DMS153 treated with DMSO at 0.1 percent for 48 hours (cell line): ENCODE data around the gene C11orf65.

Source experiments
- DNase-seq: peaks from one replicate; lab custom pipeline; 2025; ENCODE audit not compliant: unreplicated experiment; lab: John Stamatoyannopoulos, UW

The C11orf65 gene, protein sequence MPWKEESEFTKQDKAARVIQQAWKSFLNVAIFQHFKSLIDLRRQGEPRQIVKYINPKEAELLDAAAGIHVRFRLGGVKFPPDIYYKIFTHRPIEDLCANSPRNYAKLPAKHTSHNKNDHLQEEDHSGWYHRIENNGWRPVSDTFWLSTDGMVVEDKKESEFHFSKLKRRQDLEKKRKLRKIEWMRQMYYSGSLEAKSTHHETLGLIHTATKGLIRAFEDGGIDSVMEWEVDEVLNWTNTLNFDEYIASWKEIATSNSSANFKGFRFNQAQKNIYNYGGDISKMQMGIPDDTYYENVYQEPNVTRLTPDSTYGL

GRCh38 chr11:108467091-108467823 lies at the start of gene C11orf65:
C11orf65 (minus strand) TSS chr11:108467529; CDS start chr11:108461559, 5,970 bp downstream.
- DNase-seq, result peak; percentile 95

DNA sequence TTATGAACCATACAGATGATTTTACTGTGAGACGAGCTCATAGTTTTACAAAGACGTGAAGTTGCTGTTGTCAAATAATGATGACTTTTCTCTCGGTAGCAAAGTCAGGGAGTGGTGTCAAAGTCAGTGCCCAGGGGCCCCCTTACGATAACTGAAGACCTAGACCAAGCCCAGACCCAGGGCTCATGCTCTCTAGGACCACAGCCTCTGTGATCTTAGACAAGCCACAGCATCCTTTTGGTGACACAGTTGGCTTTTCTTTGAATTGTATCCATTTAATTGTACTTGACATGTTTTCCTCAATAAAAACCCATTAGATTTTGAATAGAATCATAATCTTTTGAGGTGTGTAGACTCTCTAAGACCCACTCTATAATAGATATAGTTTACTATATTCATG lies 48.8 kb upstream of the C11orf65 start:
- DNase-seq, result no peak

DNA sequence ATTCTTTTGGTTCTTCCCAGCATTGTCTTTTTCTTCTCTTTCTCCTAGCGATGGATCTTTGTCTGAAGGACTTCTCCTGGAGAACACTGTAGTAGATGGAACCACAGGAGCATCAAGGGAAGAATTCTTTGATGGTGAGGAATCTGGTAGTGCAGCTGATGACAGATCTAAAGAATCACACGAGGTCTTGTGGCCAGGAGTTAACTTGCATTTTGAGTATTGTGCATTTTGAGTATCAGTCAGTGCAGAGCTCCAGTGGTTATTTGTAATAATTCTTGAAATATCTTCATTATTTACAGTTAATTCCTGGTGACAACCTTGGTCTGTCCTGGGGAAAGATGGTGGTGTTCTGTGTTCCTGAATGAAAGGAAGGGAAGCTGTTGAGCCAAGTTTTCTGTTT lies 45.4 kb upstream of the C11orf65 start:
- no peak for DNase-seq

- DNase-seq, result no peak
Observed at GRCh38 chr11:108511851-108512474, 44.6 kb upstream of the C11orf65 start.

DNA sequence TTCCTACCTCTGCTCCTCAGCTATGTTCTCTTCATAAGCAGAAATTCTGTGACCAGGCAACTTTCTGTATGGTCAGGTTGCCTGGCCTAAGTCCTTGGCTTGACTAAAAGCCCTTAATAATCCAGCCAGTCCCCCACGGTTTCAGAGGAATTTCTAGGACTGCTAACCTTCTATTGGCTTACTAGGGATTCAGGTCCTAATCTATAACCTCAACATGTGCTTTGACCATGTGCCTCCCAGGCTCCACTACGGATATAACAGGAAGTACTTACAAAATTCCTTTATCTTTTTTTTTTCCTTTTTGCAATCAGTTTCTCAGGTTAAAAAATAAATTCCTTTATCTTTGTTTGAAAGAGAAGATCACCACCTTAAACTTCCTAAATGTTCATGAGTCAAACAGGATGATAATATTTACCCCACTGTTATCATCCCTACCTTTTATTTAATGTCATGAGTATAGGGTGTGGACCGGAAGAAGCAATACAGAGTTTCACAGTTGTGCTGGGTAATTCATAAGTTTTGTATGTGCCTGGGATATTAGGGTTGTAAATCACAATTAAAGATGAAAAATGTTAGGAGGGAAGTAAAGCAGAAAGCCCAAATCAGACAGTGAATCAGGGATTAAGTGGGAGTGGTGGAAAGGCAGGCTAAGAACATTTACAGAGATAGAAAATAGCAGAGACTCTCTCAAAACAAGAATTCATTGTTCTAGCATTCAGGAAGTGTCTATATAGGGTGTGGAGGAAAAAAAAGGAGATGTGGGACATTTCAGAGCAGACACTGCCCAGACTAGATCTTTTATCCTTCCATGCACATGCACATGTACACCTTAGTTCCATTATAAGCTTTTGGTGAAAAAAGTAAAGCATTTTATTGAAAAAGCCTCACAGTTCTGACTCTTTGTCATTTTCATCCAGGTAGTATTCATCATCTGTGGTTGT lies 41.6 kb upstream of the C11orf65 start:
- DNase-seq, result no peak

GRCh38 chr11:108501396-108501795 lies 34.1 kb upstream of the C11orf65 start:
- DNase-seq, result no peak

- no peak for DNase-seq
Observed at GRCh38 chr11:108500721-108501120, 33.4 kb upstream of the C11orf65 start.

DNA sequence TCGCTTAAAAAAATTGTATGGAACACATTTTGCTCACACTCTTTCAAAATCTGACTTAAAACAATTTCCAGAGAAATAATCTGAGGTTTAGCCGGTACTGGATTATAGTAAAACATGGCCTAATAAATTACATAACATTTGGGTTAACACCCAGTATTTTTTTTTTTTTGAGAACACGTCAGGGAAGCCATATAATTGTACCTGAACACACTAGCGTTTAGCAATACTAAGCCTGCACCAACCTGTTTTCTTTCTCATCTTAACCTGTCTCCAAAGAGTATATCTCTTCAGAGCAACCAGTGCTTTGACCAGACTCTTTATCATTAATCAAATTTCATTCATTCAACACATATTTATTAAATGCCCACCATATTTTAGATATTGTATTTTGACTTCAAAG lies 32.8 kb upstream of the C11orf65 start:
- no peak for DNase-seq

DNA sequence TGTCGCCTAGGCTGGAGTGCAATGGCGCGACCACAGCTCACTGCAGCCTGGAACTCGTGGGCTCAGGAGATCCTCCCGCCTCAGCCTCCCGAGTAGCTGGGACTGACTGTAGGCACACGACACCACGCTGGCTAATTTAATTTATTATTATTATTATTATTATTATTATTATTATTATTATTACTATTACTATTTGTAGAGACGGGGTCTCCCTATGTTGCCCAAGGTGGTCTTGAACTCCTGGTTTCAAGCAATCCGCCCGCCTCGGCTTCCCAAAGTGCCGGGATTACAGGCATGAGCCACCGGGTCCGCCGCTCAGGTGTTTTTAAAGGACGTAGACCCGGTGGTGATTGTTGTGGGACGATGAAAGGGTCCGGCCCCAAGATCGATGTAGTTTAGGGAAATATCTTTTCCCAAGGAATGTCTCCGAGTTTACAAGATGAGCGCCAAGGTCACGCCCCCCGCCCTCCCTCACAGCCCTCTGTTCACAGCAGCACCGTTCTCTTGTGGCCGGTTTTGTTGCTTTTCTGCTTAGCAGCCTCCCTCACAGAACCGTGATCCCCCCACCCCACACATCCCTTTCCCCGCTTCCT lies 31.6 kb upstream of the C11orf65 start:
- DNase-seq, result no peak

DNA sequence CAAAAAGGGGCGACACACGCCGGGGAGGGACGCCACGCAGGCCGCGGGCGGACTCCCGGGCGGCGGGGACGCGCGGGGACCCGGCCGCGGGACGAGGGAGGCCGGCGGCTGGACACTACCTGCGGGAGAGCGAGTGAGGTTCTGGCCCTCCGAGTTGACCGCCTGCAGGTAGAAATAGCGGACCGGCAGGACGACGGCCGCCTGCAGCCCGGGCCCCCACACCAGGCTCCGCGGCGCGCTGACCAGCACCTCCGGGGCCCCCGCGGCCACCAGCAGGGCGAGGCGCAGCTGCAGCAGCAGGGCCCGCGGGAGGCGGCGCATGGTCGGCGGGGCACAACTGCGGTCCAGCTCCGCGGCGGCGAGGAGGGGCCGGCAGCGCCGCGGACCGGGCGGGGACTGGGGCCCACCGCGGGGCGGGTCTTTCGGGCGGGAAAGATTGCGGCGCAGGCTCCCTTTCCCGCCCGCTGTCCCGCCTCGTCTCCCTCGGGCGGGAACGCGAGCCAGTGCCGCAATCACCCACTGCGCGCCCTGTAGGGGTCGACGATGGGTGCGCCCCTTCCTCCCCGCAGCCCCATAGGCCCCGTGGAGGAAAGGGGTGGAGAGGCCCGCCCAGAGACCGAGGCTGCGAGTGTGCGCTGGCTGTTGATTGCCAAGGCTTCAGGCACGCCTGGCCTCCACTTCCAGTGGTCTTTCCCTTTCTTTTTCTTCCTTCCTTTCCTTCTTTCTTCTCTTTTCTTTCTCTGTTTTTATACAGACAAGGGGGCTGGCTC lies 30.9 kb upstream of the C11orf65 start, which contains the start of gene POGLUT3:
POGLUT3 (minus strand) TSS at position 339 of the 770 bp plus-strand sequence; CDS start at position 321, 18 bp downstream.
- peak; percentile 33 for DNase-seq

DNA sequence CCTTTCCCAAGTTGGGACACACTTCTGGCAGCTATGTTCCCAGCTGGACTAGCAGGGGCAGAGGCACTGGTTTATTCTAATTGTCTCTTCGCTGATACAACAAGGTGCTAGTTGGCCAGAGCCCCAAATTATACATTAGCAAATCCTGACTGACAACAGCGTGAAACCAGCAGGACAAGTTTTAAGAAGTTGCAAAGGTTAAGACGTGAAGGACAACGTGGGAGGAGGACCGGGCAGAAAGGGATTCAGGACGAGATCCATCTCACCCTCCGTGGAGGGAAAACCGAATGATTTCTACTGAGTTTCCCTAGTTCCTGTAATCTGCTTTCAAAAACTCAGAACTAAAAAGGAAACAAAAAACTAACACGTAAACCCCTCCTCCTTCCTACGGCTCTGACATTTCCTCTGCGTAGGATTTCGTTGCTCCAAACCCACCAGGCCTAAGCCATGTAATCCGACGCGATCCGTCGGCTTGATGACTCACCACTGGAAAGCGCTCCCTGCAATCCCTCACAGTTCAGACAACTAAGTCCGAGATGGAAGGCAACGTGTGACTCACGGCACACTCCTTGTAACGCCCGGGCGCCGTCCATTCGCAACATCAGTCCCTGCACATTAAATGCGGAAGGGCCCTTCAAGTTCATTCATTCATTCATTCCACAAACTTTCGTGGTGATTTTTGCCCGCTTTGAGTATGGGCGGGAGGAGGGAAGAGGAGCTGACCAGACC lies 30.2 kb upstream of the C11orf65 start:
- peak; percentile 79 for DNase-seq

- DNase-seq, result no peak
Observed at GRCh38 chr11:108496643-108497256, 29.4 kb upstream of the C11orf65 start.

DNA sequence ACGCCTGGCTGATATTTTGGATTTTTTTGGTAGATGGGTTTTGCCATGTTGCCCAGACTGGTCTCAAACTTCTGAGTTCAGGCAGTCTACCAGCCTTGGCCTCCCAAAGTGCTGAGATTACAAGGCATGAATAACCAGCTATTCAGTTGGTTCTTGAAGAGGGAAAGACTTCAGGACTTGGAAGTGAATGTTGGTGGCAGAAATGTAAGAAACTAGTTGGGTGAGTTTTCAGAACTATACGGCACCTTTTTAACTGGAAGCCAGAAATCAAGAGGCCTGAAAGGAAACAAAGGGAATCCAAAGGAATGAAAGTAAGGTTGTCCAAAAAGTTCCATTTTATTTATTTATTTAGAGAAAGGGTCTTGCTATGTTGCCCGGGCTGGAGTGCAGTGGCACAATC lies 28.0 kb upstream of the C11orf65 start:
- no peak for DNase-seq

DNA sequence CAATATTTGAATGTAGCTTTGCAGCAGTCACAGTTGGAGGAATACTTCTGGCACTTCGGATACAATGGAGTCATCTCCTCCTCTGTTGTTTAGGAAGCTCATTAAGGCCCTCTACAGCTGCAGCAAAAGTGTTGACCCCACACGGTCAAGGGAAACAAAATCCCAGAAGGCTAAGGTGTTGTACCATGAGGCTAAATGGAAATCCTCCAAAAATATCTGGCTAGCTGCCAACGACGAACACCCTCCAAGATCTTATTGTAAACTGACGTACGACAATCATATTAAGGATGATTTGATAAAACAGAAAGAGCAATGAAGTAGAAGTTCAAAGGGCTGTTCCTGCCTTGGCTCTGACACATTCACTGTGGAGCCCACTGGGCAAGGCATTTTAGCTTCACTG lies 26.9 kb upstream of the C11orf65 start:
- DNase-seq, result no peak

DNA sequence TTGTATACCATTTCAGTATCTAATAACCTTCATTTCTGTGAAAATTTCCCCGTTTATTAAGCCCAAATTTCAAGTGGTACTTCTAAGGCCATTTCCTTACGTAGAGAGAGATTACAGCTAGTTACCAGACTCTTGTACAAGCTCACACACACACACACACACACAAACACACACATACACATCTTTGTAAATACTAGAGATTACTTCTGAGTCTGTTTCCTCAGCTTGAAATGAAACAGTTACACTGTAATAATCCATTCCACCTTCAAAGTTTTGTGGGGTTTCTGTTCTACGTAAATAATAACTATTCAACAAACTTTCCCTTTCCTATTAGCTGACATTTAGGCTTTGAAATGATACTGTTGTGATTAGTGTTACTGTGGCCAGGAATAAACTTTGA lies 24.6 kb upstream of the C11orf65 start:
- DNase-seq, result no peak

GRCh38 chr11:108486828-108487227 lies 19.5 kb upstream of the C11orf65 start:
- no peak for DNase-seq

- no peak for DNase-seq
Observed at GRCh38 chr11:108486331-108486730, 19.0 kb upstream of the C11orf65 start.

DNA sequence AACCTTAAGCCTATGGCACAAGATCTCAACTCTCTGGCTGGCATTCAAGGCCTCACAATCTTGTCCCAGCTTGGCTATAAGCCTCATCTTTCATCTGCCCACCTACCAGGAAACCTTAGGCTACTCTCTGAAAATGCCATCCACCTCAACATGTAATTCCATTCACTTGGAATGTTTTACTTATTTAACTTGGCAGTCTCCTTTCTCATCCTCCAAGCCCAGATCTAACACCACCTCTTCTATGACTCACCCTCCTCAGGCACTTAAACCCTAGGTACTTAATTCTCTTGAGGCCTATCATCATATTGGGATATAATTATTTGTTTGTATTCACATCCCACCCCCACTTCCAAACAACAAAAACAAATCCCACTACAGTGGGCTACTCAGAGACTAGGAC lies 15.8 kb upstream of the C11orf65 start:
- no peak for DNase-seq
